GM23338 (cell line): ENCODE results near the gene MEIS3. TPM values are rescaled to one million over a fixed set of nuclear protein-coding genes. Genes with fewer than 3 reads are reported as not detected.

Experiments used
- ATAC-seq: fragments of 200-7000 bp; cut with Tn5 transposase; 3 replicates; pipeline ENCODE4 v1.9.1; 2020
- DNase-seq: peaks from one replicate; pipeline ENCODE4 v3.0.0-alpha.2; 2015; ENCODE audit warnings: low spot score
- H2AFZ ChIP-seq: fragments of 200-600 bp; sonication (generic); 2 replicates; pipeline ENCODE4 v1.8.0; 2016; ENCODE audit warnings: antibody characterized with exemption, mild to moderate bottlenecking, moderate library complexity
- H3F3A ChIP-seq: fragments of 200-600 bp; sonication (generic); replicated peaks from 2 replicates; pipeline ENCODE4 v1.8.0; 2017; ENCODE audit warnings: antibody characterized with exemption, mixed run types, low read depth
- H3K27ac ChIP-seq: fragments of 200-600 bp; sonication (generic); 2 replicates; pipeline ENCODE4 v1.6.1; 2016; ENCODE audit warnings: low read depth
- H3K27me3 ChIP-seq: fragments of 200-600 bp; sonication (generic); 2 replicates; pipeline ENCODE4 v1.8.0; 2016; ENCODE audit warnings: mild to moderate bottlenecking, mixed run types, moderate library complexity; ENCODE audit not compliant: insufficient read depth
- H3K36me3 ChIP-seq: fragments of 200-600 bp; sonication (generic); 2 replicates; pipeline ENCODE4 v1.8.0; 2016; ENCODE audit warnings: mild to moderate bottlenecking; ENCODE audit not compliant: insufficient read depth
- H3K4me1 ChIP-seq: fragments of 200-600 bp; sonication (generic); 2 replicates; pipeline ENCODE4 v1.8.0; 2016; ENCODE audit warnings: mild to moderate bottlenecking, moderate library complexity; ENCODE audit not compliant: insufficient read depth
- H3K4me2 ChIP-seq: fragments of 200-600 bp; sonication (generic); 2 replicates; pipeline ENCODE4 v1.7.1; 2017; ENCODE audit warnings: mixed run types
- H3K4me3 ChIP-seq: fragments of 200-600 bp; sonication (generic); 2 replicates; pipeline ENCODE4 v1.6.1; 2016; ENCODE audit warnings: mixed run types
- H3K79me2 ChIP-seq: fragments of 200-600 bp; sonication (generic); replicated peaks from 2 replicates; pipeline ENCODE4 v1.8.0; 2017; ENCODE audit warnings: mild to moderate bottlenecking; ENCODE audit not compliant: insufficient read depth
- H3K9me2 ChIP-seq: fragments of 200-600 bp; sonication (generic); 2 replicates; pipeline ENCODE4 v1.8.0; 2017; ENCODE audit not compliant: insufficient read depth
- H4K20me1 ChIP-seq: fragments of 200-600 bp; sonication (generic); replicated peaks from 2 replicates; pipeline ENCODE4 v1.8.0; 2017; ENCODE audit warnings: mild to moderate bottlenecking; ENCODE audit not compliant: insufficient read depth
- H3K27ac Mint-ChIP-seq: 2 replicates; pipeline ENCODE4 v1.8.0; 2020; ENCODE audit warnings: inconsistent platforms, mild to moderate bottlenecking, moderate library complexity, mixed read lengths
- H3K27me3 Mint-ChIP-seq: 3 replicates; pipeline ENCODE4 v1.8.0; 2022; ENCODE audit warnings: low read depth, mild to moderate bottlenecking, moderate library complexity, mixed read lengths, inconsistent platforms; ENCODE audit not compliant: insufficient read depth, poor library complexity
- H3K36me3 Mint-ChIP-seq: 3 replicates; pipeline ENCODE4 v1.8.0; 2021; ENCODE audit warnings: low read depth, mild to moderate bottlenecking, inconsistent platforms, moderate library complexity, mixed read lengths
- H3K4me1 Mint-ChIP-seq: 3 replicates; pipeline ENCODE4 v1.8.0; 2020; ENCODE audit warnings: mild to moderate bottlenecking, inconsistent platforms, mixed read lengths
- H3K4me3 Mint-ChIP-seq: 3 replicates; pipeline ENCODE4 v1.8.0; 2021; ENCODE audit warnings: moderate library complexity, mild to moderate bottlenecking, inconsistent platforms, mixed read lengths
- H3K9me3 Mint-ChIP-seq: 3 replicates; pipeline ENCODE4 v1.8.0; 2020; ENCODE audit warnings: moderate library complexity, mild to moderate bottlenecking, inconsistent platforms, mixed read lengths
- EZH2 ChIP-seq: fragments of 200-600 bp; sonication (generic); IDR thresholded peaks from one replicate; pipeline ENCODE4 v1.8.0; 2017; ENCODE audit warnings: antibody characterized with exemption, mild to moderate bottlenecking, low read depth; ENCODE audit not compliant: unreplicated experiment
- POLR2AphosphoS5 ChIP-seq: IDR thresholded peaks from 2 replicates; pipeline ENCODE4 v1.6.1; 2016; ENCODE audit warnings: antibody characterized with exemption, low read depth
- REST ChIP-seq: IDR thresholded peaks from one replicate; pipeline ENCODE4 v1.6.1; 2018; ENCODE audit warnings: antibody characterized with exemption; ENCODE audit not compliant: unreplicated experiment
- polyA plus RNA-seq: library from polyadenylated mRNA; unstranded; fragments of >200 nt; fragmentation: Nextera tagmentation; extraction: Ambion mirVana; gene quantifications from 2 replicates; pipeline ENCODE4 v1.2.1, GENCODE V29; 2016
- total RNA-seq: library from RNA; depleted of rRNA; stranded (reverse); fragments of >200 nt; shearing (Covaris generic); gene quantifications from 2 replicates; pipeline ENCODE4 v1.2.3, GENCODE V29; 2014

The MEIS3 gene
- total and polyA plus RNA-seq, 2 experiments from 2014 or later: 20.6 to 33.7 TPM

- Histone ChIP-seq H3K27me3 (peaks cover 71% of the 10 kb centered on the region), H3K36me3 (no peaks in the 10 kb centered on the region), H3K4me3 (peak overlapping the region; percentile 91), H3K4me1 (peaks cover 38% of the 10 kb centered on the region), H4K20me1 (no peaks in the 10 kb centered on the region), H3K9me2 (no peaks in the 10 kb centered on the region), H3K79me2 (0 out of 2 replicates have a peak, but pooled peaks cover 7% of the 10 kb centered on the region), H3F3A (peaks cover 17% of the 10 kb centered on the region), H2AFZ (peak overlapping the region; percentile 80), H3K27ac (no peak overlapping the region), H3K4me2 (peak overlapping the region; percentile 100)
- Mint-ChIP-seq H3K9me3 (peaks cover 5% of the 10 kb centered on the region), H3K27me3 (peaks cover 72% of the 10 kb centered on the region), H3K4me1 (peaks cover 54% of the 10 kb centered on the region), H3K27ac (no peak overlapping the region), H3K4me3 (peak overlapping the region; percentile 71), H3K36me3 (peaks cover 16% of the 10 kb centered on the region)
- ATAC-seq (peak; percentile 1; the same call in 2 of the 3 replicates), DNase-seq (peak; percentile 38)
- TF ChIP-seq POLR2AphosphoS5 (no peak), EZH2 (peak; percentile 49)
Observed at GRCh38 chr19:47417746-47418691, 1.3 kb downstream of the MEIS3 start.

GRCh38 chr19:47417107-47417745 lies 2.1 kb downstream of the MEIS3 start:
- H3K27ac ChIP-seq: no peak overlapping the region
- peaks cover 30% of the 10 kb centered on the region for H3K4me1 ChIP-seq
- H2AFZ ChIP-seq: no peak overlapping the region
- no peaks in the 10 kb centered on the region for H3K36me3 ChIP-seq
- no peaks in the 10 kb centered on the region for H3K9me2 ChIP-seq
- H3F3A ChIP-seq: peaks cover 14% of the 10 kb centered on the region
- 0 out of 2 replicates have a peak, but pooled peaks cover 7% of the 10 kb centered on the region for H3K79me2 ChIP-seq
- H3K27me3 Mint-ChIP-seq: peaks cover 66% of the 10 kb centered on the region
- no peak overlapping the region for H3K27ac Mint-ChIP-seq
- ATAC-seq (peak; percentile 10), DNase-seq (no peak)
- TF ChIP-seq EZH2 (no peak), REST (peak; percentile 32)
- peak overlapping the region; percentile 71 for H3K4me3 Mint-ChIP-seq
- no peaks in the 10 kb centered on the region for H4K20me1 ChIP-seq
- H3K36me3 Mint-ChIP-seq: peaks cover 13% of the 10 kb centered on the region
- H3K4me3 ChIP-seq: peak overlapping the region; percentile 91
- H3K9me3 Mint-ChIP-seq: peaks cover 2% of the 10 kb centered on the region
- H3K4me2 ChIP-seq: peak overlapping the region; percentile 100
- H3K27me3 ChIP-seq: peaks cover 63% of the 10 kb centered on the region
- peaks cover 46% of the 10 kb centered on the region for H3K4me1 Mint-ChIP-seq
